NCI-H2171 (cell line): ENCODE results near the gene ATP5F1D.

Experiments
- DNase-seq: peaks from one replicate; lab custom pipeline; 2025; lab: John Stamatoyannopoulos, UW

Gene ATP5F1D

DNA sequence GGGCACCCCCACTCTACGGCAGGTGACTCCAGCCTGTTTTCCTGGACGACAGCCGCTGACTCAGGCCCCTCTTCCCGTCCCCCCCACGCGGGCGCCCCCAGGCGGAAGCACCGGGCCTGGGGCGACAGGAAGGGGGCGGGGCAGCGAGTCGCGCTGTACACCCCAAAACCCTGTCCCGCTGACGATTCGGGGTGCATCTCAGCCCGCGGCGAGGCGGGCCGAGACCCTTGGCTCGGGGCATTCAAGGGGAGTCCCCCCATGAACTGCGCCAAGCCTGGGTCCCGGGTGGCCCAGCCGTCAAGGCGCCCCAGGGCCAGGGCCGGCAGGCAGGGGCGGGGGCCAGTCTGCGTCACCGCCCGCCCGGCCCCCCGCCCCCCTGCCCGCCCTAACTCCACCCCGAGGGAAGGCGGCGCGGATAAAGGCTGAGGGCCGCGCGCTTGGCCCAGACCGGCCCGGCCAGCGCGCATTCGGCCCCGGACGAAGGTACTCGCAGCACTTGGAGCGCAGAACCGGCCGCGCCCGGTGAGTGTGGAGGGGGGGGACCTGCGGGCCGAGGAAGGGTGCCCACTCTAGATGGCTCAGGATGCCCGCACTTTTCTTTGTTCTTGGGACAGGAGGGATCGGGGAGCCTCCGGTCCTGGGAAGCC is 6.7 kb downstream of the ATP5F1D start, which contains the start of gene MIDN:
TSS of gene MIDN (plus strand) at position 445 of the 647 bp plus-strand sequence. CDS start 1,714 bp downstream, outside the sequence.
- no peak for DNase-seq

DNA sequence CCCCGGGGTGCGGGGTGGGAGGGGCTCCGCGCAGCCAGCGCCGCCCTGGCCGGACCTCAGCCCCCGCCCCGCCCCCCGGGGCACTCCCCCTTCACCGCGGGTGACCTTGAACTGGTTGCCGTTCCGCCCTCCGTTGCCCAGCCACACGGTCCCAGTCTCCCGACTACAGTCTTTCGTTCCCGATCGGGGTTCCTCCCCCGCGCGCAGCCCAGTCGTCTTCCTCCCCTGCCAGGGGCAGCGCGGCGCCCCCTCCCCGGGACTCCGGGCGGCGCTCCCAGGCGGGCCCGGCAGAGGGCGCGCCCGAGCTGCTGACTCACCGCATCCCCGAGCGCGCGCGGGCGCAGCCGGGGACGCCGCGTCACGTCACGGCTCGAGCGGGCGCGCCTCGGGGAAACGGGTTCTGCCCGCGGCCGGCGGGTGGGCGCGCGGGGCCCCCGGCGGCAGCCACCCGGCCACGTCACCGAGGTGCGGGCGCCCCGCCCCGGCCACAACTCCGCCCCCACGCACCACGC is 7.3 kb downstream of the ATP5F1D start:
- no peak for DNase-seq

DNA sequence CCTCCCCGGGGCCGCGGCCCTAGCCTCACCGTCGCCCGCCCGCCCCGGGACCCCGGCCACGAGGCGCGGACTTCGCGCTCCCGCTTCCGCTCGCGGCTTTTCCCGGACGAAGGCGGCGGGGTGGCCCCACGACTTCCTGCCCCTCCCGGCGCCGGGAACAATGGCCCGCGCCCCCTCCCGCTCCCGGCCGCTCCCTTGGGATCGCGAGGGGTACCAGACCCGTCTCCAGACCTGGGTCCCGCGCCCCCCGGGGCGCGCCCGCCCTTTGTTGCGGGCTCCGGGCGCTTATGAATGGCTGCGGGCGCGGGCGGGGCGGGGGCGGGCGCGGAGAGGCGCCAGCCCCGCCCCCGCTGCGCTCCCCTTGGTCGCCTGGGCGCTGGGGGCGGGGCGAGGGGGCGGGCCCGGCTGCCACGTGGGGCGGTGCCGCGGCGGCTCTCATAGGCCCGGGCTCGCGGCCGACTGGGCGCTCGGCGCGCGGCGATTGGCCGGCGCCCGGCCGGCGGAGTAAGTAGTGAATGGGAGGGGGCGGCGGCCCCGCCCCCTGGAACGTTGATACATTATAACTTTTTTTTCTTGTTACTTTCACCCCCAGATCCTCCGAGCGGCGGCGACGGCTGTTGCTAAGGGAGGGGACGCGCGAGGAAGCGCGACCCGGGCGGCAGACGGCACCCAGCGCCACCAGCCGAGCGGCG is 7.9 kb downstream of the ATP5F1D start:
- DNase-seq = peak; percentile 93

DNA sequence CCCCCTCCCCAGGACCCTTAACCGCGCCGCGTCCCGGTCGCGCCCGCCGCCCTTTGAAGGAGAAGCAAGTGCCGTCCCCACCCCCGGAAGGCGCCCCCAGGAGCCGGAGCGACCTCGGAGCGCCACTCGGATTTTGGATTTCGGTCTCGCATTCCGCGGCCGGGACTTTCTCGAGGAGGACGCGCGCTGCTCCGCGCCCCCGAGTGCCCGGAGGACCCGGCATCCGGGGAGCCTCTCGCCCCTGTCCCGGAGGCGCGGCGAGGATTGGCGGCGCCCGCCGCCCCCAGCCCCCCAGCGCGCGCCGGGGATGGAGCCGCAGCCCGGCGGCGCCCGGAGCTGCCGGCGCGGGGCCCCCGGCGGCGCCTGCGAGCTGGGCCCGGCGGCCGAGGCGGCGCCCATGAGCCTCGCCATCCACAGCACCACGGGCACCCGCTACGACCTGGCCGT is 8.5 kb downstream of the ATP5F1D start:
- no peak for DNase-seq

DNA sequence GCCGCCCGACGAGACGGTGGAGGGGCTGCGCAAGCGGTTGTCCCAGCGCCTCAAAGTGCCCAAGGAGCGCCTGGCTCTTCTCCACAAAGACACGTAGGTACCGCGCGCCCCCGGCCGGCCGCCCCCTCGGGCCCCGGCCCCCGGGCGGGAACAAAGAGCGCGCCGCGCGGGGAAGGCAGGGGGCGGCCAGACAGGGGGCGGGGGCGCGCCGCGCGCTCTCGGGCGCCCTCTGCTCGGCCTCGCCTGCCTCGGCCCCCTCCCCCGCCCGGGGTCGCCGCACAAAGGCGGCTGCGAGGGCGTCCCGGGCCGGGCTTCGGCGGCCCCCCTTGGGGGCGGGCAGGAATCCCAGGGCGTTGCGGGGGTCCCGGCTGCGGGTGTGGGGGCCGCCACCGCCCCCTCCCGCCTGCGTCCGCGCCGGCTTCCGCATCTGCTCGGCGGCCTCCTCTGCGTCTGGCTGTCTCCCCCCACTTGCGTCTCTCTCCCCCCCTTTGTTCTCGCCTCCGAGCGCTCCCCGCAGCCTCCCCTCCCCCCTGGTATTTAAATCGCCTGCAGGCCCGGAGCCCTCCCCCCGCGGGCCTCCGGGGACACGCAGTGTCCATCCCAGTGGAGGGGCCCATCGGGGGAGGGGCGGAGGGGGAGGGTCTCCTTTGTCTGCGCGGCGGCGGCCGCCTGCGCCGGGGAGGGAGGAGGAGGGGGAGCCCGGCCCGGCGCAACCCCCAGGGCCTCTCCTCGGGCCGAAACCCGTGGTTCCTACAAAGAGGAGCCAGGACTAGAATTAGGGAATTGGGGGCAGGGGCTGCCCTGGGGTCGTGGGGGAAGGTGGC is 9.1 kb downstream of the ATP5F1D start:
- DNase-seq = peak; percentile 62

DNA sequence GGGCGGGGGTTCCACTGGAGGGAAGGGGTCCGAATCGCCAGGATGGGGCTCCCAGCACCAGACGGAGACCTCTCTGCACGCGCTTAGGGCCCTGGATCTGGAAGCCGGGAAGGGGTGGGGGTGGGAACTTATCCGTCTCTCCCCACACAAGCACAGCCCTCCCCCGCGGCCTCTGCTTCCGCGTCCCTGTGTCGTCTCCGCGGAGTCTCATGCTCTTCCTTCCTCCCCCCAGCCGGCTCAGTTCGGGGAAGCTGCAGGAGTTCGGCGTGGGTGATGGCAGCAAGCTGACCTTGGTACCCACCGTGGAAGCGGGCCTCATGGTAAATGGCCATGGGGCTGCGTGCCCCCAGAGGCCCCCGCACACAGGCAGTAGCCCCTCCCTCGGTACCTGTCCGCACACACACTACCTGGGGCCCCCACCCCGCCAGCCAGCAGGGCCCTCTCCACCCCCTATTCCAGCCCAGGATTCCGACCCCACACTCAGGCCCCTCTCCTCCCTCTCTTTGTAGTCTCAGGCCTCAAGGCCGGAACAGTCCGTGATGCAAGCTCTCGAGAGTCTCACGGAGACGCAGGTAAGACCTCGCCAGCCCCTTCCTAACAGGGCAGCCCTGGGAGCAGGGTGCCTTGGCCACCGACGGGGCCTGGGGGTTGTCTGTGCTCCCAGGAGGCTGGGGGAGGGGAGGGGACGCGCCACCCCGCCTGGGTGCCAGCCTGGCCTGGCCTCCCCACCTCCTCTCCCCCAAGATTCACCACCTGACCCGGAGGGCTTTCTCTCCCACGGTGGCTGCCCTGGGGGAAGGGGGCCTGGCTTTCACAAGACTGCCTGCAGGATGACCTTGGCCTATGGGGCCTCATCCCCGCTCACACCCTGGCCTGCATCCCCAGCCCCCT is 10.0 kb downstream of the ATP5F1D start:
- DNase-seq = peak; percentile 43

DNA sequence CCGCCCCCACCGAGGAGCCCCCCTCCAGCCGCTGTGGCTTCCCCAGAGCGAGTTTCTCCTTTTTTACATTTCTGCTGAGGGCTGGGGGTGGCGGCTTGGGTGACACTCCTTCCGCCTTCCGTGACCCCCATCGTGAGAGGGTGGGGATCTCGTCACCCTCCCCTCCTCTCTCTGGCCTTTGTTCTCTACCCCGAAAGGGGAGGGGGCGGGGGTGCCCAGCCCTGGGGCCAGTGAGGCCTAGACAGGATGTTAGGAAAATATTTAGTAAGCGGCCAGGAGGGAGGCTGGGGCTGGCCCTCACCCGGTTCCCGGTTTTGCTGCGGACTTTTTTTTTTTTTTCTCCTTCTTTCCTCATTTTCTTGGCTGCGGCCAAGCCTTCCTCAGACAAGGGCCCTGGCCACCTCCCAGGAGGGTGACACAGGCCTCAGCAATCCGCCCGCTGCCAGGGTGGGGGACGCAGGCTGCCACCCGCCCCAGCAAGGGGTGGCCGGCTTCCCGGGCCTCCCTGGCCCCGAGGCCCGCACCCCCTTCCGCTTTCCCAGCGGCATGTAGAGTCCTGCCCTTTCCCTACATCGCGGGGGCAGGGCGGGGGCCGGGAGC is 10.8 kb downstream of the ATP5F1D start:
- no peak for DNase-seq

DNA sequence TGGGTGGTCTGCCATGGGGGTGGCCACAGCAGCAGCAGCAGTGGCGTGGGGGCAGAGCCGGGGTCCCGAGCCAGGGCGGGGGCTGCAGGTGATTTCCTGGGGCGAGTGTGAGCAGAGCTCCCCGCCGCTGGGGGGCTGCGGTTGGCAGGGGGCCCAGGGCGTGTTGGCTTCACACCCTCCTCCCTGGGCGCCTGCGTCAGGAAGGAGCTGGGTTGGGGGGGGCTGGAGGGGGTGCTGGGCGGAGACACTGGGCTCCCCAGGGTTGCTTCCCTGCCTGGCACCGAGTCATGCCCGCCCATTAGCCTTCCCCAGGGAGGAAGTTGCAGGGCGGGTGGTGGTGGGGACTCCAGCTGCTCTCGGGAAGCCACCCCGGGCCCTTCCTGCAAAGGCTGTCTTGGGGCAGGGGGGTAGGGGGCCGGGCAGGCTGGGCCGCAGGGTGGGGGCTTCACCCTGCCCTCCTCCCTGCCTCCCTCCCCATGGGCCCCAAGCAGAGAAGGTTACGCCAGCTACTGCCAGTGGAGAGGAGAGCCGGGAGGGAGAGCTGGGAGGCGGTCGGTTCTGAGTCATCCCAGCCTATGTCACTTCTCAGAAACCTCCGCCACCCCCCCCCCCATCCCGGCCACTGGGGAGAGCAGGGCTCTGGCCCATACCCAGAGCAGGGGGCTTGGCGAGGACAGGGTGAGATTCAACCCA is 11.4 kb downstream of the ATP5F1D start:
- peak; percentile 93 for DNase-seq

DNA sequence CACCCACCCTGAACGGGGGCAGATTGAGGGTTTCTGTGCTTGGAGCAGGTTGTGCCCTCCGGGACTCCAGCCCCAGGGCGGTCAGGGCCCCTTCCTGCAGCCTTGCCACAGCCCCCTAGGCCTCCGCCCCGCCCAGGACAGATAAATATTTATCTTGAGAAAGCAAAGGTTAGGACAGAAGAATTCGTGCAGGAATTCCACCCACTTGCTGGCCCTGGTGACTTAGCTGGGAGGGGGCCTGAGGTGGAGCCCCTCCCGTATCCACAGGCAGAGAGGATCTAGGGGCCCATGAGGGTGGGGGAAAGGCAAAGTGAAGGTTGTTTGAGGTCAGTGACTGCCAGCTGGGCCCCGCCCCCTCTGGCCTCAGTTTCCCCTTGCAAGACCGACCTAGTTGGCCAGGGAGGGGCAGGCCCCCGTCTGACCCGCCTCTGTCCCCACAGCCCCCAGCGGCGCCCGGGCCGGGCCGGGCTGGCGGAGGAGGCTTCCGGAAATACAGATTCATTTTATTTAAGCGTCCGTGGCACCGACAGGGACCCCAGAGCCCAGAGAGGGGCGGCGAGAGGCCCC is 12.0 kb downstream of the ATP5F1D start:
- no peak for DNase-seq

DNA sequence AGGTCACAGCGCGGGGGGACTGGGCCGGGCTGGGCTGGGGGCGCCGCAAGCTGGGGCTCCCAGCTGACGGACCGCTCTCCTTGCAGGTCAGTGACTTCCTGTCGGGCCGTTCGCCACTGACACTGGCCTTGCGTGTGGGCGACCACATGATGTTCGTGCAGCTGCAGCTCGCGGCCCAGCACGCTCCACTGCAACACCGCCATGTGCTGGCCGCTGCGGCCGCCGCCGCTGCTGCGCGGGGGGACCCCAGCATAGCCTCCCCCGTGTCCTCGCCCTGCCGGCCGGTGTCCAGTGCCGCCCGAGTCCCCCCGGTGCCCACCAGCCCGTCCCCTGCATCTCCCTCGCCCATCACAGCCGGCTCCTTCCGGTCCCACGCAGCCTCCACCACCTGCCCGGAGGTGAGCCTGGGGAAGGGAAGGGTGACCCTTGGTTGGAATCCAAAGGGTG is 12.6 kb downstream of the ATP5F1D start:
- DNase-seq = no peak

DNA sequence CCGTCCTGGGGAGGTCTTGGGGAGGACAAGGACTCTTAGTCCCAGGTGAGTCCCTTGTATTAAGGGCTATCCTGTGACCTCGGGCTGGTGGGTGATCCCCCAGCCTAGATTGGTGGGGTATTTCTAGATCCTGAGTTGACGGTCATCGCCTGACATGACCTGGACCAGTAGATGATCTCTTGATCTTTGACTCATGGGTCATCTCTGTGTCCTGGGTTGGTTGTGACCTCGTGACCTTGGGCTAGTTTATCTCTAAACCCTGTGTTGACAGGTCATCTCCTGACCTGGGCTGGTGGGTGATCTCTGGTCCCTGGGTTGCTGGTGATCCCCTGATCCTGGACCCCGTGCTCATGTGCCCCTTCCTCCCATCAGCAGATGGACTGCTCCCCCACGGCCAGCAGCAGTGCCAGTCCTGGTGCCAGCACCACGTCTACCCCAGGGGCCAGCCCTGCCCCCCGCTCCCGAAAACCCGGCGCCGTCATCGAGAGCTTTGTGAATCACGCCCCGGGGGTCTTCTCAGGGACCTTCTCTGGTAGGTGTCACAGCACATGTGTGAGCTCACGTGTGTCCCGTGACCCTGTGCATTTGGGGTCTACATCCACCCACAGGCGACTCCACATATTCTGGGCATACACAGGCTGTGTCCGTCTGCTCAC is 13.1 kb downstream of the ATP5F1D start:
- no peak for DNase-seq

DNA sequence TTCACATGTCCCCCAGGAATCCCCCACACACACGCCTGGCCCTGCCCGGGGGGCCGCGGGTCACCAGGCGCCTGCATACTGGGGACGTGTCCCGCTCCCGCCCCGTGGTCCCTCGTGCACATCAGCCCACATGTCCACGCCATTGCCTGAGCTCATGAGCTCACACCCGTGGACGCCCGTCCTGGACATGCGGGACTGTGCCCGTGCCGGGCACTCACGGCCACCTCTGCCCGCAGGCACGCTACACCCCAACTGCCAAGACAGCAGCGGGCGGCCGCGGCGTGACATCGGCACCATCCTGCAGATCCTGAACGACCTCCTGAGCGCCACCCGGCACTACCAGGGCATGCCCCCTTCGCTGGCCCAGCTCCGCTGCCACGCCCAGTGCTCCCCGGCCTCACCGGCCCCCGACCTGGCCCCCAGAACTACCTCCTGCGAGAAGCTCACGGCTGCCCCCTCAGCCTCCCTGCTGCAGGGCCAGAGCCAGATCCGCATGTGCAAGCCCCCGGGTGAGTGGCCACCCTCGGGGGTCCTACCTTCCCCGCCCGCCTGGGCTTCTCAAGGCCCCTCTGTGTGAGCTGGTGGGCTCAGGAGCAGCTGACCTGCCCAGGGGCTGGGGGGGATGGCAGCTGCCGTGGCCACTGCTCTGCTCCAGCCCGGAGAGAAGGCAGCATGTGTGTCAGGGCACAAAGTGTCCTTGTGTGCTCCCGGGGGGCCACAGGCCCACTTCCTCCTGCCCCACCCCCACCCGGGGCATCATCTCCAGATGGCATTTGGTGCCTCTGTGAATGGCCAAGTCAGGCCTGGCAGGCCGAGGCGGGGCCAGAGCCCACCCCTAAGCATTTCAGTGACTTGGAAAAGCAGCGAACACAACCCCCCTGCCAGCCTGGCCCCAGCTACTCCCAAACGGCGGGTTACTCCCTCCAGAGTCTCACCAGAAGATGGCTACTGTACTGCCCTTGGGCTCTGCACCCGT is 13.9 kb downstream of the ATP5F1D start:
- DNase-seq = no peak

DNA sequence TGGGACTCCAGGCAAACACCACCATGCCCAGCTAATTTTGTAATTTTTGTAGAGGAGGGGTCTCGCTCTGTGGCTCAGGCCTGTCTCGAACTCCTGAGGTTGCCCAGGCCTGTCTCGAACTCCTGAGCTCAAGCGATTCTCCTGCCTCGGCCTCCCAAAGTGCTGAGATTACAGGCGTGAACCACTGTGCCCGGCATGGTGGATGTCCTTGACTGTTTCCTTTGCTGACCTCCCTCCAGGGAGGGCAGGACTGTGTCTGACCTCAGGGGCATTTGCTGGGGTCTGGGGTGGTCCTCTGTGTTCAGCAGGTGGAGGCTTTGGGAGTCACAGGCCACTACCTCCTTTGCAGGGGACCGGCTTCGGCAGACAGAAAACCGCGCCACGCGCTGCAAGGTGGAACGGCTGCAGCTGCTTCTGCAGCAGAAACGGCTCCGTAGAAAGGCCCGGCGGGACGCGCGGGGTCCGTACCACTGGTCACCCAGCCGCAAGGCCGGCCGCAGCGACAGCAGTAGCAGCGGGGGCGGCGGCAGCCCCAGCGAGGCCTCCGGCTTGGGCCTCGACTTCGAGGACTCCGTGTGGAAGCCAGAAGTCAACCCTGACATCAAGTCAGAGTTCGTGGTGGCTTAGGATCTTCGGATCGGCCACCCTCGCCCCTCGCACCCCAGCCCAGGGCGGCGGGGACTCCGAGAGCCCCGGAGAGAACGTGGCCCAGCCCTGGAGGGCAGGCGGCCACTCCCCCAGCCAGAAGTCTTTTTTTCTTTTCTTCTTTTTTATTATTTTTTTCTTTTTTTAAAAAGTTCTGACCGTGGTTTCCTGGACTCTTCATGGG is 15.3 kb downstream of the ATP5F1D start:
- no peak for DNase-seq

DNA sequence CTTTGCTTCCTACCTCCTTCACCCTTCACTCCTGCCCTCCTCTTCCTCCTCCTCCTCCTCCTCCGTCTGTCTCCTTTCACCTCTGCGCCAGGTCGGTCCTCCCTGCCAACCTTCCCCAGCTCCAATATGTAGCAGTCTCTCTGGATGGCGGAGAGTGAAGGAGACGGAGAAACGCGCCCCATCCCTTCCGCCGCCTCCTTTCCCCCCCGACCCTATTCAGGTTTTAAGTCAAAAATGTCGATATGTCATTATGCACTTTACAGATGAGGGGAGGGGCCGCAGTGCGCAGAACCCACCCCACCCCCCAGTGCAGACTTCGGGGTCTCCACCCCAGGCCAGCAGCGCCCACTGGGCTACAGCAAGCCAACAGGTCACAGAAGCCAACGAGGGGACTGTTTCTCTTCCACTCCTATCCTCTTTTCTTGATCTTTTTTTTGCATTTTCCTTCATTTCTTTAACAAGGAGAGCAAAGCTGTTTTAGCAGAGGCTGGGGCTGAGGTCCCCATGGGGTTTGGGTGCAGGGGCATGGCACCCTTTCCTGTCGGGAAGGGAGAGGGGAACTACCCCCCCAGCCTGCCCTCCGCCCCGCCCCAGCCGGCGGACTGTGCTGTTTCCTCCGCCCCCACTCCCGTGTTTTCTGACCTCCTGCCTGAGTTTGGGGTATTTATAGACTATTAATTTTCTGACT is 16.1 kb downstream of the ATP5F1D start:
- DNase-seq = no peak

DNA sequence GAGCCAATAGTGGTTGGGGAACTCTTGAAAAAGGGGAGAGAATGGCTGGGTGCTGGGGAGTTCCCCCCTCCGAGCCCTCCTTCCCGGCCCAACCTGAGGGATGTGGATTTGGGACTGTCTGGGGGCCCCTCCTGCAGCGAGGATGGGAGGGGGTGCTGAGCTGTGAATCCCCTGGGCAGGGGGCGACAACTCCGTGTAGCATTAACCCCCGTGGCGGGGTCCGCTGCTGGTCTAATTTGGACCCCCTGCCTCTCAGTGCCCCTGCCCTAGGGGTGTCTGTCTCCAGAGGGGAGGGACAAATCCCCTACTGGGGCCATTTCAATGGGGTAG is 16.6 kb downstream of the ATP5F1D start:
- no peak for DNase-seq

DNA sequence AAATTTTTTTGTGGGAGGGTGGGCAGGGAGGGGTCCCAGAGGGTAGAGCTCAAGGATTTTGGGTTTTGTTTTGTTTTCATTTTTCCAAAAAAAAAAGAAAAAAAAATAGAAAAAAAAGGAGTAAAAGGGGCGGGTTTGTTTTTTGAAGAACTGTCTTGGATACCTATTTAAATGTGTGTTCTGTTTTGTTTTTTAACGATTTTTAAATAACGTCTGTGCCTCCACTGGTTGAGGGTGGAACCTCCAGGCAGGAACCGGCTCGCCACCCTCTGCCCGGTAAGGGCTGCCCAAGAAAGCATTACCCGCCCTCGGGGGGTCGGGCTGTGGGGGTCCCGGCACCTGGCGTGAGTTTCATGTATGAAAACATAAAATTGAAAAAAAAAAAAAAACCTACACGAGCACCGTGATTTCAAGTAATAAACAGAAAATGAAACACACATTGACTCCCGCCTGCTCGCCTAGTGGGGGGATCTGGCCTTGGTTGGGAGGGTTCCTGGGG is 17.2 kb downstream of the ATP5F1D start:
- no peak for DNase-seq
